Endothelial cell of umbilical vein (primary cell): ENCODE data around the gene PCNX1. TPM values are rescaled to one million over a fixed set of nuclear protein-coding genes. Genes with fewer than 3 reads are reported as not detected.

Source experiments
- BruUV-seq: library from RNA; stranded (reverse); fragments of 400-500 nt; replicated peaks from 2 replicates; lab custom pipeline; 2021; lab: Mats Ljungman, UMichigan
- CTCF ChIA-PET: fragments of 300-600, 350-600 bp; sonication (Branson Sonifier 250); formaldehyde crosslinking; loops from one replicate; lab custom pipeline; 2021; ENCODE audit warnings: antibody characterized with exemption, inconsistent platforms; lab: Charles Lee
- POLR2A ChIA-PET: fragments of 300-600, 350-600 bp; sonication (Branson Sonifier 250); formaldehyde crosslinking; loops from one replicate; lab custom pipeline; 2021; ENCODE audit warnings: antibody characterized with exemption, inconsistent platforms; lab: Charles Lee
- DNase-seq: peaks from one replicate; pipeline ENCODE4 v3.0.0-alpha.2; 2011; ENCODE audit warnings: low read depth, low spot score
- FAIRE-seq: peaks from 2 replicates; lab custom pipeline; 2011; peaks lifted over from hg19 to GRCh38; lab: Jason Lieb, UNC
- H2AFZ ChIP-seq: 2 replicates; pipeline ENCODE4 v1.6.0; 2012; ENCODE audit warnings: low read depth, low read length, control low read depth, inconsistent platforms
- H3K27ac ChIP-seq: 2 replicates; pipeline ENCODE4 v1.5.1; 2011; ENCODE audit warnings: low read depth, mild to moderate bottlenecking, control low read depth, low read length, moderate library complexity; ENCODE audit not compliant: insufficient read depth
- H3K27me3 ChIP-seq, 2 experiments: 2 replicates each; pipeline versions ENCODE4 v1.6.0 to v1.6.1; 2011; ENCODE audit warnings: low read length in 2 of 2, mixed read lengths in 1 of 2; ENCODE audit not compliant: control insufficient read depth in 2 of 2, insufficient read depth in 2 of 2
- H3K36me3 ChIP-seq, 2 experiments: 2 replicates in 1 of 2; 3 replicates in 1 of 2; pipeline ENCODE4 v1.5.1; 2011; ENCODE audit warnings: low read length in 2 of 2, mild to moderate bottlenecking in 1 of 2, moderate library complexity in 1 of 2; ENCODE audit not compliant: control insufficient read depth in 2 of 2, insufficient read depth in 2 of 2; ENCODE audit errors: extremely low read depth in 1 of 2
- H3K4me1 ChIP-seq: 3 replicates; pipeline ENCODE4 v1.5.1; 2011; ENCODE audit warnings: mild to moderate bottlenecking, low read length; ENCODE audit not compliant: control insufficient read depth, insufficient read depth; ENCODE audit errors: extremely low read depth
- H3K4me2 ChIP-seq: 2 replicates; pipeline ENCODE4 v1.6.1; 2011; ENCODE audit warnings: low read length, control low read depth, mixed read lengths; ENCODE audit not compliant: insufficient read depth
- H3K4me3 ChIP-seq, 3 experiments: fragments of 200-600 bp in 1 of 3; sonication (generic), shearing (Covaris generic) in 1 of 3; replicated peaks in 1 of 3; 2 replicates each; pipeline ENCODE4 v1.5.1; 2011 to 2016; ENCODE audit warnings: control low read depth in 3 of 3, low read length in 3 of 3, mild to moderate bottlenecking in 2 of 3, inconsistent platforms in 1 of 3, low read depth in 1 of 3, moderate library complexity in 1 of 3; ENCODE audit not compliant: insufficient read depth in 1 of 3
- H3K79me2 ChIP-seq: 2 replicates; pipeline ENCODE4 v1.6.0; 2012; ENCODE audit warnings: low read length, inconsistent platforms; ENCODE audit not compliant: control insufficient read depth, insufficient read depth
- H3K9ac ChIP-seq: replicated peaks from 2 replicates; pipeline ENCODE3; 2011; ENCODE audit warnings: low read length, control low read depth; ENCODE audit not compliant: insufficient read depth; ENCODE audit errors: extremely low read depth
- H3K9me1 ChIP-seq: replicated peaks from 3 replicates; pipeline ENCODE4 v1.6.0; 2011; ENCODE audit warnings: mild to moderate bottlenecking, low read length; ENCODE audit not compliant: control insufficient read depth, insufficient read depth; ENCODE audit errors: extremely low read depth
- H3K9me3 ChIP-seq: replicated peaks from 2 replicates; pipeline ENCODE4 v1.5.1; 2012; ENCODE audit warnings: low read length, inconsistent platforms; ENCODE audit not compliant: control insufficient read depth, insufficient read depth
- H4K20me1 ChIP-seq: replicated peaks from 2 replicates; pipeline ENCODE3; 2011; ENCODE audit warnings: mild to moderate bottlenecking, low read length; ENCODE audit not compliant: control insufficient read depth, insufficient read depth; ENCODE audit errors: extremely low read depth
- CTCF ChIP-seq, 2 donors: IDR thresholded peaks; 1 replicate in 1 of 2; 2 replicates in 1 of 2; pipeline ENCODE4 v1.5.1; 2011; ENCODE audit warnings: low read length in 2 of 2, mild to moderate bottlenecking in 2 of 2, moderate library complexity in 2 of 2, control low read depth in 1 of 2, inconsistent platforms in 1 of 2, low read depth in 1 of 2; ENCODE audit not compliant: insufficient read depth in 1 of 2; ENCODE audit errors: extremely low read depth in 1 of 2
- EZH2 ChIP-seq: IDR thresholded peaks from 2 replicates; pipeline ENCODE4 v1.6.1; 2012; ENCODE audit warnings: borderline replicate concordance, low read depth, mild to moderate bottlenecking, moderate library complexity, low read length, inconsistent platforms; ENCODE audit not compliant: severe bottlenecking
- FOS ChIP-seq: IDR thresholded peaks from 2 replicates; pipeline ENCODE4 v1.6.1; 2011; ENCODE audit warnings: mild to moderate bottlenecking, low read length, moderate library complexity, borderline replicate concordance; ENCODE audit not compliant: insufficient read depth
- GATA2 ChIP-seq: IDR thresholded peaks from 2 replicates; pipeline ENCODE4 v1.7.0; 2011; ENCODE audit warnings: low read depth, mild to moderate bottlenecking, moderate library complexity, mixed read lengths, low read length; ENCODE audit not compliant: insufficient read length, insufficient read depth
- JUN ChIP-seq: IDR thresholded peaks from 2 replicates; pipeline ENCODE4 v1.6.1; 2011; ENCODE audit warnings: borderline replicate concordance, low read depth; ENCODE audit not compliant: insufficient read length, insufficient read depth
- MYC ChIP-seq: IDR thresholded peaks from one replicate; pipeline ENCODE4 v1.6.1; 2011; ENCODE audit warnings: mild to moderate bottlenecking, low read depth, low read length
- POLR2A ChIP-seq: IDR thresholded peaks from 2 replicates; pipeline ENCODE4 v1.6.1; 2012; ENCODE audit warnings: low read depth, mild to moderate bottlenecking, control low read depth, low read length
- POLR2AphosphoS5 ChIP-seq: IDR thresholded peaks from 2 replicates; pipeline ENCODE4 v1.6.1; 2012; ENCODE audit warnings: low read depth, mild to moderate bottlenecking, control low read depth, low read length, moderate library complexity; ENCODE audit not compliant: insufficient read depth
- dilution Hi-C: fragments of 300-500 bp; cut with MboI; formaldehyde crosslinking; loops from one replicate; pipeline ENCODE4 v1.15.0; 2019; ENCODE audit warnings: low sequenced_read_pairs; ENCODE audit not compliant: extremely low pct_ligation_motif_present
- intact Hi-C: fragments of 100-400 bp; cut with micrococcal nuclease; formaldehyde crosslinking; loops from one replicate; pipeline ENCODE4 v1.10.0; 2022
- polyA plus RNA-seq, 4 experiments: library from polyadenylated mRNA; depleted of rRNA in 3 of 4; stranded (reverse) in 3 of 4; unstranded in 1 of 4; fragments of >200 nt; gene quantifications; 2 replicates each; pipeline versions ENCODE4 v1.2.1 to v1.2.3, GENCODE V29; 2011 to 2012; ENCODE audit warnings: missing spikeins in 1 of 4
- total RNA-seq: library from RNA; stranded (reverse); gene quantifications from 2 replicates; pipeline ENCODE4 v1.2.3, GENCODE V29; 2021
- TF ChIP-seq, protein P1 (sequence below): IDR thresholded peaks from 2 replicates; pipeline ENCODE4 v1.6.1; 2011; ENCODE audit not compliant: insufficient read depth, insufficient read length

PCNX1 gene
- total and polyA plus RNA-seq, 2 donors (not counting 3 experiments of a cell fraction or from before 2014, with no cell fraction given), result 21.4 to 40.5 TPM

DNA sequence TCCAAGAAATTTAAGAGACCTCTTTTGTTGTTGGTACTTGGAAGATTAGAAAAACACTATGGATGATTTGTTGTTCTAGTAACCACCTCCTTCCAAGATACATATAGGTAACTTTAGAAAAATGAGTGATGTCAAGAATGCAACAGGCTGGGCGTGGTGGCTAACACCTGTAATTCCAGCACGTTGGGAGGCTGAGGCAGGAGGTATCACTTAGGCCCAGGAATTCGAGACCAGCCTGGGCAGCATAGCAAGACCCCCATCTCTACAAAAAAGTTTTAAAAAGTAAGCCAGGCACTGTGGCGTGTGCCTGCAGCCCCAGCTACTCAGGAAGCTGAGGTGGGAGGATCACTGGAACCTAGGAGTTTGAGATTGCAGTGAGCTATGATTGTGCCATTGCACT is 97.8 kb downstream of the PCNX1 start:
- ChIA-PET CTCF (interaction anchor here (0.6 kb wide), 1 partner anchor 438 kb away, joined by 3 read pairs; no protein-coding TSS in a partner anchor), POLR2A (no interaction called here)
- Histone ChIP-seq H3K9me3 (no peaks in the 10 kb centered on the region), H3K4me3 (no peak overlapping the region), H3K9ac (no peak overlapping the region), H4K20me1 (no peaks in the 10 kb centered on the region), H3K4me1 (peaks cover 6% of the 10 kb centered on the region), H3K79me2 (peaks cover 1% of the 10 kb centered on the region), H3K4me2 (no peak overlapping the region), H2AFZ (no peak overlapping the region), H3K36me3 (peaks cover 0 to 4% of the 10 kb centered on the region in 2 experiments), H3K27ac (no peak overlapping the region), H3K27me3 (no peaks in the 10 kb centered on the region), H3K9me1 (no peaks in the 10 kb centered on the region)
- no TSS peak for BruUV-seq
- DNase-seq, result no peak
- intact Hi-C loops (no loop called here), dilution Hi-C loops (no loop called here)
- TF ChIP-seq MYC, result no peak
- no peak for FAIRE-seq

GRCh38 chr14:71006200-71006563 is 98.9 kb downstream of the PCNX1 start:
- BruUV-seq, result no TSS peak
- Histone ChIP-seq H4K20me1 (no peaks in the 10 kb centered on the region), H3K9me1 (no peaks in the 10 kb centered on the region), H3K9ac (no peak overlapping the region), H2AFZ (no peak overlapping the region), H3K4me2 (no peak overlapping the region), H3K4me3 (no peak overlapping the region), H3K9me3 (no peaks in the 10 kb centered on the region), H3K4me1 (peaks cover 6% of the 10 kb centered on the region), H3K27me3 (no peaks in the 10 kb centered on the region), H3K36me3 (peaks cover 0 to 4% of the 10 kb centered on the region in 2 experiments), H3K79me2 (peaks cover 1% of the 10 kb centered on the region), H3K27ac (no peak overlapping the region)
- dilution Hi-C loops (no loop called here), intact Hi-C loops (no loop called here)
- TF ChIP-seq FOS (no peak), GATA2 (no peak), EZH2 (no peak), POLR2AphosphoS5 (no peak), MYC (no peak), CTCF (IDR thresholded peaks at IDR 0.05; ENCODE audit: extremely low read depth in 1 of 2, insufficient read depth in 1 of 2, low read depth in 1 of 2, low read length in 2 of 2) (no peak), JUN (no peak), POLR2A (no peak)
- TF ChIP-seq, protein P1, sequence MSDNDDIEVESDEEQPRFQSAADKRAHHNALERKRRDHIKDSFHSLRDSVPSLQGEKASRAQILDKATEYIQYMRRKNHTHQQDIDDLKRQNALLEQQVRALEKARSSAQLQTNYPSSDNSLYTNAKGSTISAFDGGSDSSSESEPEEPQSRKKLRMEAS, result no peak
- ChIA-PET POLR2A (no interaction called here), CTCF (interaction anchor here (0.8 to 1.3 kb wide), 2 partner anchors 44 to 99 kb away, joined by 4 read pairs; partner anchors contain the start of gene PCNX1)
- FAIRE-seq, result no peak
- no peak for DNase-seq
